ENCODE data around the gene RPRD2.
"Not testable (repeated sequence)": the region's sequence is repeated elsewhere in the genome, so short reads cannot be mapped to it uniquely, and the experiment has no call there.

RPRD2 gene

DNA sequence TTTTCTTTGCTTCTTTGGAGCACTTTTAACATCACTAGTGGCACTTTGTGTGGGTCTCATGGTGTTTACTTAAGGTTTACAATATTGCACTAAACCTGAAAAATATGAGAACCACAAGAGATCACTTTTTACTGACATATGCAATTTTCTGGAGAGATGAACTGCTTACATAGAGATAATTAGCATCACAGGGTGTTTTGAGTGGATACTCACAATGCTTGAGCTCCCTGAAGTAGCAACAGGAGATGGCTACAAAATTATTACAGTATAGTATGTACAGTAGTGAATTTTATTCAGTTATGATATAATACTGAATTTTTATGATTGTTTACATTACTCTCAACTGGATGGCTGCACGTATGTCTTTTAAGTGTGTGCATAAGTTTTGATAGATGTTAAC, 22.6 kb downstream of the RPRD2 start:
- TF ChIP-seq, protein P1, sequence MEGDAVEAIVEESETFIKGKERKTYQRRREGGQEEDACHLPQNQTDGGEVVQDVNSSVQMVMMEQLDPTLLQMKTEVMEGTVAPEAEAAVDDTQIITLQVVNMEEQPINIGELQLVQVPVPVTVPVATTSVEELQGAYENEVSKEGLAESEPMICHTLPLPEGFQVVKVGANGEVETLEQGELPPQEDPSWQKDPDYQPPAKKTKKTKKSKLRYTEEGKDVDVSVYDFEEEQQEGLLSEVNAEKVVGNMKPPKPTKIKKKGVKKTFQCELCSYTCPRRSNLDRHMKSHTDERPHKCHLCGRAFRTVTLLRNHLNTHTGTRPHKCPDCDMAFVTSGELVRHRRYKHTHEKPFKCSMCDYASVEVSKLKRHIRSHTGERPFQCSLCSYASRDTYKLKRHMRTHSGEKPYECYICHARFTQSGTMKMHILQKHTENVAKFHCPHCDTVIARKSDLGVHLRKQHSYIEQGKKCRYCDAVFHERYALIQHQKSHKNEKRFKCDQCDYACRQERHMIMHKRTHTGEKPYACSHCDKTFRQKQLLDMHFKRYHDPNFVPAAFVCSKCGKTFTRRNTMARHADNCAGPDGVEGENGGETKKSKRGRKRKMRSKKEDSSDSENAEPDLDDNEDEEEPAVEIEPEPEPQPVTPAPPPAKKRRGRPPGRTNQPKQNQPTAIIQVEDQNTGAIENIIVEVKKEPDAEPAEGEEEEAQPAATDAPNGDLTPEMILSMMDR (IDR thresholded peaks at IDR 0.05; ENCODE audit: poor library complexity, severe bottlenecking): no peak
- Histone ChIP-seq H3K27ac (ENCODE audit: poor library complexity, severe bottlenecking) (no peak overlapping the region), H3K36me3 (ENCODE audit: low read depth) (no peaks in the 10 kb centered on the region), H3K9me3 (ENCODE audit: severe bottlenecking) (no peaks in the 10 kb centered on the region), H3K4me1 (ENCODE audit: insufficient read depth, poor library complexity, severe bottlenecking) (peaks cover 3% of the 10 kb centered on the region), H3K4me3 (ENCODE audit: severe bottlenecking) (no peak overlapping the region), H3K27me3 (ENCODE audit: insufficient read depth, poor library complexity, severe bottlenecking) (no peaks in the 10 kb centered on the region)
- no peak for DNase-seq (ENCODE audit: low spot score)
- ATAC-seq (ENCODE audit: low read depth): no peak

DNA sequence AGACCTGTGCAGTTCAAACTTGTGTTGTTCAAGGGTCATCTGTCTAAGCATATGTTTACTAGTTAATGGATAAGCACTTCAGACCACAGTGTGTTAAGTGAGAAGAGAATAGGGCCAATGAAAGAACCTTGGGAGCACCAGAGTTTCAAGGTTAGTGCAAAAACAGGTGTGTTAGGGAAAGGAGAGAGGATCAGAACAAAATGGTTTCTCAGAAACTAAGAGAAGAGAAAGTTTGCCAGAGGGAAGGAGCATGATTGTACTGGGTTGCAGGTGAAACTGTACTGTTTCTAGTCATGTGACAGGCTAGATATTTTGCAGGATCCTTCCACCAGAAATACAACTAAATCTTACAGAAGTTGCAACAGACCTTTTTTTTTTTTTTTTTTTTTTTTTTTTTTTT, 23.3 kb downstream of the RPRD2 start:
- DNase-seq (ENCODE audit: low spot score): no peak
- Histone ChIP-seq H3K4me3 (ENCODE audit: severe bottlenecking) (no peak overlapping the region), H3K27me3 (ENCODE audit: insufficient read depth, poor library complexity, severe bottlenecking) (no peaks in the 10 kb centered on the region), H3K27ac (ENCODE audit: poor library complexity, severe bottlenecking) (no peak overlapping the region), H3K4me1 (ENCODE audit: insufficient read depth, poor library complexity, severe bottlenecking) (peaks cover 3% of the 10 kb centered on the region), H3K9me3 (ENCODE audit: severe bottlenecking) (no peaks in the 10 kb centered on the region), H3K36me3 (ENCODE audit: low read depth) (no peaks in the 10 kb centered on the region)
- no peak for ATAC-seq (ENCODE audit: low read depth)
- TF ChIP-seq, protein P1 (IDR thresholded peaks at IDR 0.05; ENCODE audit: poor library complexity, severe bottlenecking): no peak

DNA sequence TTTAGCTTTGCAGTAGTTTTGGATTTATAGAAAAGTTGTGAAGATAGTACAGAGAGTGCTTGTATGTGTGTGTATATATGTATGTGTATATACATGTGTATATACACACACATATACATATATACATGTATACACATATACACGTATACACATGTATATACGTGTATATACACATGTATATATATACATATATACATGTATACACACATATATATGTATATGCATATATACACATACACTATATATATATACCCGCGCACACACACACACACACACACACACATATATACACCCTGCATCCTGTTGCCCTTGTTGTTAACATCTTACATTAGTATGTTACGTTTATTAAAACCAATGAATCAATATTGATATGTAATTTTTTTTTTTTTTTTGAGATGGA, 24.3 kb downstream of the RPRD2 start:
- Histone ChIP-seq H3K27ac (ENCODE audit: poor library complexity, severe bottlenecking) (no peak overlapping the region), H3K4me1 (ENCODE audit: insufficient read depth, poor library complexity, severe bottlenecking) (peaks cover 3% of the 10 kb centered on the region), H3K4me3 (ENCODE audit: severe bottlenecking) (no peak overlapping the region), H3K27me3 (ENCODE audit: insufficient read depth, poor library complexity, severe bottlenecking) (no peaks in the 10 kb centered on the region), H3K36me3 (ENCODE audit: low read depth) (no peaks in the 10 kb centered on the region), H3K9me3 (ENCODE audit: severe bottlenecking) (no peaks in the 10 kb centered on the region)
- ATAC-seq (ENCODE audit: low read depth) (no peak), DNase-seq (ENCODE audit: low spot score) (no peak)
- TF ChIP-seq, protein P1 (IDR thresholded peaks at IDR 0.05; ENCODE audit: poor library complexity, severe bottlenecking): no peak

DNA sequence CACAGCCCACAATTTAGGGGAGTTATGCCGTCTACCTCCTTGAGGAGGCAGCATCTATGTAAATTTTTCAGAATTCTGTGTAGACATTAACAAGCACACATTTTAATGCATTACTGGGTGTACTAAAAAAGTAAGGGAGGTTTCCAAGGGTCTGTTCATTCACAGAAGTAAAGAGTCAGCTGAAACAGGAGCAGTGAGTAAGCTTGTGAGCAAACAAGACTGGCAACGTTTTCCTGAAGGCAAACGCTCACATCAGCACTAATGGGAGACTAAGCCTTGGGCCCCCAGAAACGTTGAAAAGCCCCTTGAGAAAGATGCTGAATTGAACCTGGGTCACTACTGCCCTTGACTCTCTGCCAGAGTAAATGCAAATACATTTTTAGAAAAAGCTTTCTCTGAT, 25.7 kb downstream of the RPRD2 start:
- Histone ChIP-seq H3K4me1 (ENCODE audit: insufficient read depth, poor library complexity, severe bottlenecking) (peaks cover 3% of the 10 kb centered on the region), H3K36me3 (ENCODE audit: low read depth) (no peaks in the 10 kb centered on the region), H3K27ac (ENCODE audit: poor library complexity, severe bottlenecking) (no peak overlapping the region), H3K27me3 (ENCODE audit: insufficient read depth, poor library complexity, severe bottlenecking) (no peaks in the 10 kb centered on the region), H3K9me3 (ENCODE audit: severe bottlenecking) (no peaks in the 10 kb centered on the region), H3K4me3 (ENCODE audit: severe bottlenecking) (no peak overlapping the region)
- DNase-seq (ENCODE audit: low spot score) (no peak), ATAC-seq (ENCODE audit: low read depth) (no peak)
- TF ChIP-seq, protein P1 (IDR thresholded peaks at IDR 0.05; ENCODE audit: poor library complexity, severe bottlenecking): no peak

DNA sequence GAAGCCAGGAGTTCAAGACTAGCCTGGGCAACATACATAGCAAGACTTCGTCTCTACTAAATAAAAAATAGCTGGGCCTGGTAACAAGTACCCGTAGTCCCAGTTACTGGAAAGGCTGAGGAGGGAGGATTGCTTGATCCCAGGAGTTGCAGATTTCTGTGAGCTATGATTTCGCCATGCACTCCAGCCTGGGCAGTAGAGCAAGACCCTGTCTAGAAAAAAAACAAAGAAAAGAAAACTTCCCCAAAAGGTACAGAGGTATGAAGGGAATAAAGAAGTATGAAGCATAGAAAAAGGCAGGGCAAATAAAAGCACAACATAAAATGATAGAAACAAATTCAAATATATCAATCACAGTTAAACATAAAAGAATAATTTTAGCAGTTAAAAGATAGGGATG, 28.7 kb downstream of the RPRD2 start:
- no peak for DNase-seq (ENCODE audit: low spot score)
- H3K4me3 ChIP-seq (ENCODE audit: severe bottlenecking): no peak overlapping the region
- TF ChIP-seq, protein P1 (IDR thresholded peaks at IDR 0.05; ENCODE audit: poor library complexity, severe bottlenecking): no peak
- ATAC-seq (ENCODE audit: low read depth): no peak
- no peaks in the 10 kb centered on the region for H3K9me3 ChIP-seq (ENCODE audit: severe bottlenecking)
- H3K4me1 ChIP-seq (ENCODE audit: insufficient read depth, poor library complexity, severe bottlenecking): peaks cover 3% of the 10 kb centered on the region
- no peak overlapping the region for H3K27ac ChIP-seq (ENCODE audit: poor library complexity, severe bottlenecking)
- peaks cover 3% of the 10 kb centered on the region; the same call in 1 of the 2 replicates for H3K36me3 ChIP-seq (ENCODE audit: low read depth)
- H3K27me3 ChIP-seq (ENCODE audit: insufficient read depth, poor library complexity, severe bottlenecking): no peaks in the 10 kb centered on the region

DNA sequence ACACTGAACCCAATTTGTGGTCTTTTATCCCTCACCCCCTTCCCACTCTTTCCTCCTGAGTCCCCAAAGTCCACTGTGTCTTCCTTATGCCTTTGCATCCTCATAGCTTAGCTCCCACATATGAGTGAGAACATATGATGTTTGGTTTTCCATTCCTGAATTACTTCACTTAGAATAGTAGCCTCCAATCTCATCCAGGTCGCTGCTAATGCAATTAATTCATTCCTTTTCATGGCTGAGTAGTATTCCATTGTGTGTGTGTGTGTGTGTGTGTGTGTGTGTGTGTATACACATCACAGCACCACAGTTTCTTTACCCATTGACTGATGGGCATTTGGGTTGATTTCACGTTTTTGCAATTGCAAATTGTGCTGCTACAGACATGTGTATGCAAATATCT, 31.2 kb downstream of the RPRD2 start:
- H3K4me1 ChIP-seq (ENCODE audit: insufficient read depth, poor library complexity, severe bottlenecking); DNase-seq (ENCODE audit: low spot score); H3K36me3 ChIP-seq (ENCODE audit: low read depth); H3K4me3 ChIP-seq (ENCODE audit: severe bottlenecking); H3K27ac ChIP-seq (ENCODE audit: poor library complexity, severe bottlenecking); H3K27me3 ChIP-seq (ENCODE audit: insufficient read depth, poor library complexity, severe bottlenecking); H3K9me3 ChIP-seq (ENCODE audit: severe bottlenecking); ATAC-seq (ENCODE audit: low read depth): not testable (repeated sequence)

All from RWPE2 (cell line).